Dermis blood vessel endothelial cell (primary cell): ENCODE data around the gene RSPO1. TPM values are rescaled to one million over a fixed set of nuclear protein-coding genes. Genes with fewer than 3 reads are reported as not detected.

Experiments used
- total RNA-seq: library from RNA; depleted of rRNA; stranded (reverse); fragments of >200 nt; gene quantifications from 2 replicates; pipeline ENCODE4 v1.2.3, GENCODE V29; 2014

The RSPO1 gene
- total RNA-seq, 1 donor from 2014 or later = not detected

Other genes with a start within 250 kb of the RSPO1 start
- 3.3 and 5.4 TPM in 2 replicates for gene ZC3H12A, start 160.3 kb downstream of the RSPO1 start, total RNA-seq
- 49.7 and 82.9 TPM in 2 replicates for gene MEAF6, start 120.1 kb downstream of the RSPO1 start, total RNA-seq
- gene SNIP1, start 80.6 kb downstream of the RSPO1 start, total RNA-seq = 12.9 and 25.7 TPM in 2 replicates
- gene DNALI1, start 78.0 kb downstream of the RSPO1 start, total RNA-seq = 0.37 and 0.51 TPM in 2 replicates
- gene GNL2, start 39.0 kb downstream of the RSPO1 start, total RNA-seq = 47.3 and 56.8 TPM in 2 replicates
- 3.7 and 23.0 TPM in 2 replicates for gene CDCA8, start 57.6 kb upstream of the RSPO1 start, total RNA-seq
- 0.05 TPM in 1 of 2 replicates, not detected in the other for gene EPHA10, start 130.2 kb upstream of the RSPO1 start, total RNA-seq
- 1.0 TPM in 2 replicates for gene MANEAL, start 159.0 kb upstream of the RSPO1 start, total RNA-seq
- gene C1orf122, start 172.9 kb upstream of the RSPO1 start, total RNA-seq = 21.4 and 23.0 TPM in 2 replicates
- gene YRDC, start 173.3 kb upstream of the RSPO1 start, total RNA-seq = 21.0 and 26.0 TPM in 2 replicates
- 2.4 and 4.4 TPM in 2 replicates for gene MTF1, start 224.7 kb upstream of the RSPO1 start, total RNA-seq